CD4-positive, alpha-beta T cell (primary cell): Measurements from ENCODE around the gene CRYBB3. TPM values are rescaled to one million over a fixed set of nuclear protein-coding genes. Genes with fewer than 3 reads are reported as not detected.

Source experiments
- ATAC-seq: fragments of 200-7000 bp; cut with Tn5 transposase; one replicate; pipeline ENCODE4 v1.10.0; 2022; ENCODE audit warnings: mild to moderate bottlenecking; ENCODE audit not compliant: poor library complexity
- CTCF ChIA-PET: fragments of 350-600 bp; sonication (Branson Sonifier 250); formaldehyde crosslinking; loops from one replicate; lab custom pipeline; 2021; ENCODE audit warnings: antibody characterized with exemption, inconsistent platforms; lab: Charles Lee
- POLR2A ChIA-PET: fragments of 350-600 bp; sonication (Branson Sonifier 250); formaldehyde crosslinking; loops from one replicate; lab custom pipeline; 2021; ENCODE audit warnings: antibody characterized with exemption, inconsistent platforms; lab: Charles Lee
- DNase-seq, 14 experiments: peaks; one replicate each; pipeline ENCODE4 v3.0.0-alpha.2; 2013 to 2020; ENCODE audit warnings: mixed read lengths in 2 of 14
- H3K27ac ChIP-seq, 2 donors: one replicate each; pipeline versions ENCODE4 v1.5.1 to v1.7.0; 2013; ENCODE audit warnings: low read length in 2 of 2, low read depth in 1 of 2, mild to moderate bottlenecking in 1 of 2
- H3K27me3 ChIP-seq, 2 experiments: 1 replicate in 1 of 2; 2 replicates in 1 of 2; pipeline versions ENCODE4 v1.6.1 to v1.7.0; 2013; ENCODE audit warnings: low read length in 2 of 2, control low read depth in 1 of 2, mild to moderate bottlenecking in 1 of 2, moderate library complexity in 1 of 2; ENCODE audit not compliant: insufficient read depth in 2 of 2, control insufficient read depth in 1 of 2
- H3K36me3 ChIP-seq: one replicate; pipeline ENCODE4 v1.6.1; 2013; ENCODE audit warnings: low read length, control low read depth; ENCODE audit not compliant: insufficient read depth
- H3K4me1 ChIP-seq: one replicate; pipeline ENCODE4 v1.6.1; 2013; ENCODE audit warnings: low read length, control low read depth; ENCODE audit not compliant: insufficient read depth
- H3K4me3 ChIP-seq: one replicate; pipeline ENCODE4 v1.5.1; 2013; ENCODE audit warnings: mild to moderate bottlenecking, low read length, moderate library complexity
- H3K9me3 ChIP-seq, 2 experiments: 1 replicate in 1 of 2; 2 replicates in 1 of 2; pipeline versions ENCODE4 v1.6.1 to v1.7.0; 2013; ENCODE audit warnings: low read length in 2 of 2, mild to moderate bottlenecking in 2 of 2, control low read depth in 1 of 2, moderate library complexity in 1 of 2; ENCODE audit not compliant: control insufficient read depth in 1 of 2, insufficient read depth in 1 of 2
- H3K27ac Mint-ChIP-seq: one replicate; pipeline ENCODE4 v1.8.0; 2020; ENCODE audit warnings: mixed read lengths
- H3K27me3 Mint-ChIP-seq: one replicate; pipeline ENCODE4 v1.8.0; 2021; ENCODE audit warnings: mixed read lengths
- H3K36me3 Mint-ChIP-seq: one replicate; pipeline ENCODE4 v1.8.0; 2021; ENCODE audit warnings: low read depth, mixed read lengths
- H3K4me1 Mint-ChIP-seq: one replicate; pipeline ENCODE4 v1.8.0; 2021; ENCODE audit warnings: low read depth, mixed read lengths
- H3K4me3 Mint-ChIP-seq: one replicate; pipeline ENCODE4 v1.8.0; 2020; ENCODE audit warnings: mild to moderate bottlenecking, mixed read lengths
- H3K9me3 Mint-ChIP-seq: one replicate; pipeline ENCODE4 v1.8.0; 2020; ENCODE audit warnings: mixed read lengths
- intact Hi-C, 2 experiments: fragments of 100-400 bp; cut with DNase I in 1 of 2; cut with micrococcal nuclease in 1 of 2; formaldehyde crosslinking; loops; one replicate each; pipeline versions ENCODE4 v1.15.1 to v1.9.0; 2023 to 2025; cut with DNase I, micrococcal nuclease
- total RNA-seq, 174 experiments: library from RNA in 2 of 174; stranded (reverse) in 2 of 174; gene quantifications; one replicate each; pipeline ENCODE4 v1.2.3 and lab custom pipeline; 2021 to 2026
- TF ChIP-seq, protein P1 (sequence below): fragments of 200-600 bp; IDR thresholded peaks from one replicate; pipeline ENCODE4 v1.8.0; 2022; ENCODE audit warnings: antibody characterized with exemption, mild to moderate bottlenecking

Gene CRYBB3
- total RNA-seq, 2 experiments from 2014 or later: not detected

DNA sequence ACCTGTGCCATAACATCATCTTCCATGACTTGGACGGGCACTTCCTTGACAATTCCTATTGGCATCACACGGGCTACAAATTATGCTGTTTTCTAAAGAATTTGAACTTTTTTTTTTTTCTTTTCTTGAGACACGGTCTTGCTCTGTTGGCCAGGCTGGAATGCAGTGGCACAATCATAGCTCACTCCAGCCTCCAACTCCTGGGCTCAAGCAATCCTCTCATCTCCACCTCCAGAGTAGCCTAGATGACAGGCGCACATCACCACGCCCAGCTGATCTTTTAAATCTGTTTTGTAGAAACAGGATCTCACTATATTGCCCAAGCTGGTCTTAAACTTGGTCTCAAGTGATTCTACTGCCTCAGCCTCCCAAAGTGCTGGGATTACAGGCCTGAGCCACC, 3.3 kb upstream of the CRYBB3 start:
- CTCF ChIA-PET: no interaction called here
- Mint-ChIP-seq H3K36me3 (peaks cover 50% of the 10 kb centered on the region), H3K27me3 (no peaks in the 10 kb centered on the region), H3K4me1 (no peaks in the 10 kb centered on the region), H3K4me3 (no peak overlapping the region), H3K9me3 (no peaks in the 10 kb centered on the region), H3K27ac (no peak overlapping the region)
- Histone ChIP-seq H3K27me3 (no peaks in the 10 kb centered on the region), H3K36me3 (no peaks in the 10 kb centered on the region), H3K27ac (no peak overlapping the region), H3K4me3 (no peak overlapping the region), H3K4me1 (no peaks in the 10 kb centered on the region), H3K9me3 (no peaks in the 10 kb centered on the region)
- no peak for ATAC-seq
- TF ChIP-seq, protein P1, sequence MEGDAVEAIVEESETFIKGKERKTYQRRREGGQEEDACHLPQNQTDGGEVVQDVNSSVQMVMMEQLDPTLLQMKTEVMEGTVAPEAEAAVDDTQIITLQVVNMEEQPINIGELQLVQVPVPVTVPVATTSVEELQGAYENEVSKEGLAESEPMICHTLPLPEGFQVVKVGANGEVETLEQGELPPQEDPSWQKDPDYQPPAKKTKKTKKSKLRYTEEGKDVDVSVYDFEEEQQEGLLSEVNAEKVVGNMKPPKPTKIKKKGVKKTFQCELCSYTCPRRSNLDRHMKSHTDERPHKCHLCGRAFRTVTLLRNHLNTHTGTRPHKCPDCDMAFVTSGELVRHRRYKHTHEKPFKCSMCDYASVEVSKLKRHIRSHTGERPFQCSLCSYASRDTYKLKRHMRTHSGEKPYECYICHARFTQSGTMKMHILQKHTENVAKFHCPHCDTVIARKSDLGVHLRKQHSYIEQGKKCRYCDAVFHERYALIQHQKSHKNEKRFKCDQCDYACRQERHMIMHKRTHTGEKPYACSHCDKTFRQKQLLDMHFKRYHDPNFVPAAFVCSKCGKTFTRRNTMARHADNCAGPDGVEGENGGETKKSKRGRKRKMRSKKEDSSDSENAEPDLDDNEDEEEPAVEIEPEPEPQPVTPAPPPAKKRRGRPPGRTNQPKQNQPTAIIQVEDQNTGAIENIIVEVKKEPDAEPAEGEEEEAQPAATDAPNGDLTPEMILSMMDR: no peak
- no peak for DNase-seq
- intact Hi-C loops: no loop called here
- POLR2A ChIA-PET: no interaction called here

- H3K4me3 Mint-ChIP-seq: no peak overlapping the region
- peaks cover 44% of the 10 kb centered on the region for H3K36me3 Mint-ChIP-seq
- no peaks in the 10 kb centered on the region for H3K9me3 Mint-ChIP-seq
- TF ChIP-seq, protein P1: no peak
- Histone ChIP-seq H3K4me1 (no peaks in the 10 kb centered on the region), H3K27me3 (no peaks in the 10 kb centered on the region), H3K9me3 (no peaks in the 10 kb centered on the region), H3K4me3 (no peak overlapping the region), H3K36me3 (no peaks in the 10 kb centered on the region), H3K27ac (no peak overlapping the region)
- intact Hi-C loops: no loop called here
- DNase-seq (no peak), ATAC-seq (no peak)
- H3K4me1 Mint-ChIP-seq: no peaks in the 10 kb centered on the region
- ChIA-PET POLR2A (interaction anchor here (0.6 kb wide), 1 partner anchor 140 kb away, joined by 3 read pairs; no protein-coding TSS in a partner anchor), CTCF (no interaction called here)
- H3K27me3 Mint-ChIP-seq: no peaks in the 10 kb centered on the region
- H3K27ac Mint-ChIP-seq: no peak overlapping the region
Measured at GRCh38 chr22:25197340-25197739, 2.3 kb upstream of the CRYBB3 start.

DNA sequence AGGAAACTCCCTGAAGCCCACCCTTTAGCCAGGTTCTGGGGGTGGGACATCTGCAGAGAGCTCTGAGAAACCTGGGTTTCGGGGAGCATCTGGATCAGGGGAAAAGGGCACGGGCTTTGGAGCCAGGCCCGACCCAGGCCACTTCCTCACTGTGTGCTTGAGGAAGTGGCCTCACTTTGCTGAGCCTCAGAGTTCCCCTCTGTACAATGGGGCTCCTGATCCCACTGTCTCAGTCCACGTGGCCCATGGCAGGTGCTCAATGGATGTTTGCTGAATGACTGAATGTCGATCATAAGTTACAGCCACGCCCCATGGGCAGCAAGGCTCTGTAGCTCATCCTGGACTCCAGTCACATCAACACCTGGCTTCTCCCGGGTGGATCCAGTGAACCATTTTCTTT, 1.3 kb downstream of the CRYBB3 start:
- ChIA-PET CTCF (no interaction called here), POLR2A (no interaction called here)
- Histone ChIP-seq H3K4me1 (no peaks in the 10 kb centered on the region), H3K27me3 (no peaks in the 10 kb centered on the region), H3K27ac (no peak overlapping the region), H3K9me3 (no peaks in the 10 kb centered on the region), H3K36me3 (no peaks in the 10 kb centered on the region), H3K4me3 (no peak overlapping the region)
- H3K27me3 Mint-ChIP-seq: no peaks in the 10 kb centered on the region
- H3K4me3 Mint-ChIP-seq: no peak overlapping the region
- H3K27ac Mint-ChIP-seq: no peak overlapping the region
- ATAC-seq (no peak), DNase-seq (no peak)
- H3K4me1 Mint-ChIP-seq: no peaks in the 10 kb centered on the region
- TF ChIP-seq, protein P1: no peak
- H3K9me3 Mint-ChIP-seq: no peaks in the 10 kb centered on the region
- intact Hi-C loops: loop anchor here in 1 of 2 experiments (5.0 kb wide), 1 partner anchor 1161 kb away; no protein-coding TSS in a partner anchor
- peaks cover 15% of the 10 kb centered on the region for H3K36me3 Mint-ChIP-seq
